ENCODE measurements around the gene CCSER1.

Gene CCSER1

GRCh38 chr4:90171491-90171890 lies 44.3 kb downstream of the CCSER1 start:
- DNase-seq (ENCODE audit: insufficient read length, low spot score) (no peak), FAIRE-seq (peak; percentile 95)
- TF ChIP-seq, protein P1, sequence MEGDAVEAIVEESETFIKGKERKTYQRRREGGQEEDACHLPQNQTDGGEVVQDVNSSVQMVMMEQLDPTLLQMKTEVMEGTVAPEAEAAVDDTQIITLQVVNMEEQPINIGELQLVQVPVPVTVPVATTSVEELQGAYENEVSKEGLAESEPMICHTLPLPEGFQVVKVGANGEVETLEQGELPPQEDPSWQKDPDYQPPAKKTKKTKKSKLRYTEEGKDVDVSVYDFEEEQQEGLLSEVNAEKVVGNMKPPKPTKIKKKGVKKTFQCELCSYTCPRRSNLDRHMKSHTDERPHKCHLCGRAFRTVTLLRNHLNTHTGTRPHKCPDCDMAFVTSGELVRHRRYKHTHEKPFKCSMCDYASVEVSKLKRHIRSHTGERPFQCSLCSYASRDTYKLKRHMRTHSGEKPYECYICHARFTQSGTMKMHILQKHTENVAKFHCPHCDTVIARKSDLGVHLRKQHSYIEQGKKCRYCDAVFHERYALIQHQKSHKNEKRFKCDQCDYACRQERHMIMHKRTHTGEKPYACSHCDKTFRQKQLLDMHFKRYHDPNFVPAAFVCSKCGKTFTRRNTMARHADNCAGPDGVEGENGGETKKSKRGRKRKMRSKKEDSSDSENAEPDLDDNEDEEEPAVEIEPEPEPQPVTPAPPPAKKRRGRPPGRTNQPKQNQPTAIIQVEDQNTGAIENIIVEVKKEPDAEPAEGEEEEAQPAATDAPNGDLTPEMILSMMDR (IDR thresholded peaks at IDR 0.05; ENCODE audit: insufficient read depth, missing control alignments) = peak; percentile 21

DNA sequence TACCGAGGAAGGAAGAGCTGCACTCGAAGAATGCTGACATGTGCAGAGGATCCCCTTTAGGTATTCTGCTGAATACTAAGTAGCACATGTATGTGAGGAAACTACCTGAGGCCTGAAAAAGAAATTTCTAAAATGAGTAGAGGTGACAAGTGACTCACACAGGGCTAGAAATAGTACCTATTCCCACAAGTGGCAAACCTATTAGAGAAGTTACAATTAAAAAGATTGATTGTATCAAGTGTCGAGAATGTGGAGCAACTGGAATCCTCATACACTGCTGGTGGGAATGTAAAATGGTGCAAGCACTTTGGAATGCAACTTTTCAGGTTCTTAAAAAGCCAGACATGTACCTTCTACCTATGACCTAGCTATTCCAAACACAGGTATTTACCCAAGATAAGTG lies 47.4 kb downstream of the CCSER1 start:
- DNase-seq (ENCODE audit: insufficient read length, low spot score) (no peak), FAIRE-seq (no peak)
- TF ChIP-seq, protein P1 (IDR thresholded peaks at IDR 0.05; ENCODE audit: insufficient read depth, missing control alignments) = no peak

GRCh38 chr4:90181644-90182043 lies 54.5 kb downstream of the CCSER1 start:
- FAIRE-seq (no peak), DNase-seq (ENCODE audit: insufficient read length, low spot score) (no peak)
- TF ChIP-seq, protein P1 (IDR thresholded peaks at IDR 0.05; ENCODE audit: insufficient read depth, missing control alignments) = no peak

GRCh38 chr4:90183254-90183653 lies 56.1 kb downstream of the CCSER1 start:
- FAIRE-seq = no peak
- no peak for DNase-seq (ENCODE audit: insufficient read length, low spot score)

DNA sequence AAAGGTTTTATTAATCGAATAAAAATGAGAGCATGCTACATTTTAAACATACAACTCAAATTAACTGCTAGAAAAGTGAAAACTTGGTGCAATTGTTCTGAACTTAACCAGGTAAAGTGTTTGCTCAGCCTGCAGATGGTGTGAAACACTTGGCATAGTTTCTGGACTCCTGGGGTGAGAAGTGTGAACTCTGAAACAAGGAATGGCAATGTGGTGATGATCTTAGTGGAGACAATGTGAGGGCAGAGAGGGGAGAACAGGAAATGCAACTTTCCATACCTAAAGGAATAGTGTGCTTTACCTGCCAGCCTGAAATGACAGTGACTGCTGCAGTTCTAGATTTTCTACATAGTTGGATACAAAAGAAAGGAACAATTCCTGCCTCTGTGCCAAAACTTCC lies 57.4 kb downstream of the CCSER1 start:
- peak; percentile 64 for FAIRE-seq
- DNase-seq (ENCODE audit: insufficient read length, low spot score) = no peak
- TF ChIP-seq, protein P1 (IDR thresholded peaks at IDR 0.05; ENCODE audit: insufficient read depth, missing control alignments) = no peak

More at GRCh38 chr4:90183254-90183653, 56.1 kb downstream of the CCSER1 start:
- TF ChIP-seq, protein P1 (IDR thresholded peaks at IDR 0.05; ENCODE audit: insufficient read depth, missing control alignments) = no peak

DNA sequence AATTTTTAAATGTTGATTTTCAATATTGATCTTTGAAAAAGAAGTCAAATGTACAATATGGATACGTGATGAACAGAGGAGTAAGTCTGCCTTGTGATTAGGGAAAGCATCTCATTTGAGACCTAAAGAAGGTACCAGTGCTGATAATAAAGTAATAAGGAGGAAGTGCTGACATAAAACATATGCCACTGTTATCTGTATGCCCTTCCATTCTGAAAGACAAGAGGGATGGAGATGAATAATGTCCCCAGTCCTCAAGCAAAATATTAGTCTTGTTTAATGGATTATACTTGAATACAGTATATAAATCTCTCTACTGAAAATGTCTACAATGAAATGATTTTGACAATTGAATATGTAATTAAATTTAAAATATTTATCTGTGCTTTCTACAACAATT lies 58.2 kb downstream of the CCSER1 start:
- DNase-seq (ENCODE audit: insufficient read length, low spot score) = no peak
- TF ChIP-seq, protein P1 (IDR thresholded peaks at IDR 0.05; ENCODE audit: insufficient read depth, missing control alignments) = no peak
- FAIRE-seq = peak; percentile 25

GRCh38 chr4:90186229-90186628 lies 59.0 kb downstream of the CCSER1 start:
- TF ChIP-seq, protein P1 (IDR thresholded peaks at IDR 0.05; ENCODE audit: insufficient read depth, missing control alignments) = no peak
- DNase-seq (ENCODE audit: insufficient read length, low spot score) (no peak), FAIRE-seq (no peak)

All from D721Med (cell line).